NCI-H2029 treated with DMSO at 0.1 percent for 48 hours (cell line): ENCODE results near the gene CDKN2A.

Experiments
- DNase-seq: peaks from one replicate; lab custom pipeline; 2025; lab: John Stamatoyannopoulos, UW

The CDKN2A gene

DNA sequence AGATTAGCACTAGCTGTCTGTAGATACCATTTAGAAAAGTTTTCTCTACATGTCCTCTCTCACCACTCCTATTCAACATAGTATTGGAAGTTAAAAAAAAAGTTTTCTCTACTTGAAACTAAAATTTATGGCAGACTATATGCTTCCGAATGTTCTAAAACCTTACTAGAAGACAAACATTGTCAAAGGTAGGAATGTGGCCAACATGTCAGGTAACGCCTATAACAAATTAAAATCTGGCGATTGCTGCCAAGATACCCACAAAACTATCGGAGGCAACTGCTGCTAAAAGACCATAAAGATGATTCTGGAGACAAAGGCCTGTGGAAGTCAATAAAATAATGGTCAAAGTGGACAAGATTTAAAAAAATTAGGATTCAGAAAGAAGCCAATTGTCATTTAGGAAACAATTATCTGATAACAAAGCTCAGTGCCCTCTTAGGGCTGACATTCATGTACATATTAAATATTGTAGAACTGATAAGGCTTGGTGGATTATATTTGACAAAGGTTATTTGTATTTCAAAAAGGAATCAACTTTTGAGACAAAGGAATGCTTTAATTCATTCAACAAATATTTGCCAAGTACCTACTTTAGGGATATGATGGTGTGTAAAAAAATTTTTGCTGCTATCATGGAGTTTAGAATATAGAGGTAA, 52.7 kb downstream of the CDKN2A start:
- no peak for DNase-seq

DNA sequence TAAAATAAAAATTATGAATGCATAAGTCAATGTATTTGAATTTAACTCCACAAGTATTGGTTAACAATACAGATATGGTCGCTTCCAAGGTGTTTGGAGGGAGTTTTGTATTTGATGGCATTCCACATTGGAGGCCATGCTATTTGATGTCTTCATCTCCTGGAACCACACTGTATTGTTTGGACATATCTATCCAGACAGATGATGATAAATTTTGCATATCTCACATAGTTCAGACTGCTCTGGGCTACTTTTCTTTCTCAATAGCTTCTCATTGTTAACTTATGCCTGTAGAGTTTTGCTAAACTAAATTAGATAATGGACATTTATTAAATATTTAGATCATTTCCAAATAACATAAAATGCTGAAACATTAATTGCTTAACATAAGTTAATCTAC, 58.0 kb downstream of the CDKN2A start:
- no peak for DNase-seq

DNA sequence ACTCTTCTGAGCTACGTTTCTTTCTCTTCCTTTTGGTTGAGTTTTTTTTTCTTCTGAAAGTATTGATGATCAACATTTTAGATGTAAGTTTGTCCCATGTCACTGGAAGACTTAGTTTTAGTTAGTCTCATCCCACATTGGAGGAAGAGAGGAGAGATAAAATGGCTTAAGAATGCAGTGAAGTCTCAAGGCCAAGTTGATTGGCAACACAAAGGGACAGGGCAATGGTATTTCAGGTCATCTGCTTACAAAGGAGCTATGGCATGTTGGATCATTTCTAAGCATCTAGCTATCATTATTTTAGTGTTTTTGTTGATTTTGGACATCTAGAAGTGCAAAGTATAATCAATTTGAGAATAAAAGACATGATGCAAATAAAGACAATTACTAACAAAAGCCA, 58.6 kb downstream of the CDKN2A start:
- no peak for DNase-seq

DNA sequence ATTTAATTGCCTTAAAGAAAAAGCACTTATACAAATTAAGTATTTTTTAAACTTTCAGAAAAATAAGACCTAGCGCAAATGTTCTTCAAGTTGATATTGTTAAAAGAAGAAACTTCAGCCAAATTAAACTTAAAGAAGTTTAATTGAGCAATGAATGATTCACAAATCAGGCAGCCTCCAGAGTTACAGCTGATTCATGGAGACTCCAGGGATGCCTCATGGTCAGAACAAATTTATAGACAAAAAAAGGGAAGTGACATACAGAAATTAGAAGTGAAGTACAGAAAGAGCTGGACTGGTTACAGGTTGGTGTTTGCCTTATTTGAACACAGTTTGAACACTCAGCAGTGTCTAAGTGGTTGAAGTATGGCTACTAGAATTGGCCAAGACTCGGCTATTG, 60.3 kb downstream of the CDKN2A start:
- DNase-seq: no peak

DNA sequence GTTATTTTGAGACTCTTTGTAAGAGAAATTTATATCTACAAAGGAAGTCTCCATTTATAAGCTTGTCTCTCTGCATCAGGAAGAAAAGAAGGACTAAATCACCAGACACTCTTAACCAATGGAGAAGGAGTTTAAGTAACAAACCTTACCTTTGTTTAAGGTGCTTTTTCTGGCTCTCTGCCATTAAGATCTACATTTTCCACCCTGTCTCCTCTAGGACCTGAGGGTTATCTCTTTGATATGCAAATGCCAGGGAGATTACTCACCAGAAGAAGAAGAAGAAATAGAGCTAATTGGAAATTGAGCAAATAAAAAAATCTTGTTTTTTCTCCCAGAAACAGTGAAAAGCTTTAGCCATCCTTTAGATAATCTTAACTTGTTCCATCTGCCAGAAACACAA, 60.9 kb downstream of the CDKN2A start:
- no peak for DNase-seq

DNA sequence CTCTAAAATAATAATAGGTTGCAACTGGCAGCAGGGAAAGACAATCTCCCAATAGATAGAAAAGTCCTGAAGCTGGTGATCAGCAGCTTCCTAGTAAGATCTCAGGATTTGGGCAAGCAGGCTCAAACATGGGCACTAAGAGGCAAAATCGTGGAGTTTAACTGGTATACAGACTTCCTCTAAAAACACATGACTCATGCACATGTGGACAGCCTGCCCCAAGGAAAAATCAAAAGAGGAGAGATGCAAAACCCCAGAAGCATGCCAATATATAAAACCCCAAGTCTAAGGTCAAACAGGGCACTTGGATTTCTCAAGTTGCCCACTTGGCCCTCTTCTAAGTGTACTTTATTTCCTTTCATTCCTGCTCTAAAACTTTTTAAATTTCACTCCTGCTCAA, 62.8 kb downstream of the CDKN2A start:
- no peak for DNase-seq

DNA sequence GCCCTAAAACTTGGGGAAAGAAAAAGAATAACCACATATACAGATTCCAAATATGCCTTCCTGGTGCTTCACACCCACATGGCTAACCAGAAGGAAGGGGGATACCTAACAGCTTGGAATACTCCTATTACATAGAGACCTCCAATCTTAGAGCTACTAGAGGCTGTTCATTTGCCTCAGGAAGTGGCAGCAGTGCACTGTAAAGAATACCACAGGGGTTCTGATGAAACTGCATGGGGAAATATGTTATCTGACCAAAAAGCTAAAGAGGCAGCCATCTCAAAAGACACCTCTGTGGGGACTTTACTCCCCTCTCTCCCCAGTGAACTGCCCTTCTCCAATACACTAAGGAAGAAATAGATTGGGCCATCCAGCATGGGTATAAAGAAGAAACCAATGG, 66.4 kb downstream of the CDKN2A start:
- no peak for DNase-seq

DNA sequence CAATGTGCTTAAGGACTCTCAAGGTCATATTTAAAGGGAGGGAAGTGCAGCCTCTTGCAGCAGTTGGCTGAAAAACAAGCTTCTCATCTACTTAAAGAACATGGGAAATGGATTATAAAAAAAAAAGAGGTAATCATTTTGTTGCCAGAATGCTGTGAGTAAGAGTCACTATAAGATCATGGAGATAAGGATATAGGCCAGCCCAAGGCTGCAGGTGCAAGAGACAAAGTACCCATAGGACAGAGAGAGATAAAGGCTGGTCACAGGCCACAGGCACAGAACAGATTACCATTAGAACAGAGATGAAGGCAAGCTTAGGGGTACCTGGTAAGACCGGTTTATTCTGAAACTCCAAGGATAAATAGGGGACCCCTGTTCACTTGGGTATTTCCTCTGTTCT, 70.5 kb downstream of the CDKN2A start:
- no peak for DNase-seq

DNA sequence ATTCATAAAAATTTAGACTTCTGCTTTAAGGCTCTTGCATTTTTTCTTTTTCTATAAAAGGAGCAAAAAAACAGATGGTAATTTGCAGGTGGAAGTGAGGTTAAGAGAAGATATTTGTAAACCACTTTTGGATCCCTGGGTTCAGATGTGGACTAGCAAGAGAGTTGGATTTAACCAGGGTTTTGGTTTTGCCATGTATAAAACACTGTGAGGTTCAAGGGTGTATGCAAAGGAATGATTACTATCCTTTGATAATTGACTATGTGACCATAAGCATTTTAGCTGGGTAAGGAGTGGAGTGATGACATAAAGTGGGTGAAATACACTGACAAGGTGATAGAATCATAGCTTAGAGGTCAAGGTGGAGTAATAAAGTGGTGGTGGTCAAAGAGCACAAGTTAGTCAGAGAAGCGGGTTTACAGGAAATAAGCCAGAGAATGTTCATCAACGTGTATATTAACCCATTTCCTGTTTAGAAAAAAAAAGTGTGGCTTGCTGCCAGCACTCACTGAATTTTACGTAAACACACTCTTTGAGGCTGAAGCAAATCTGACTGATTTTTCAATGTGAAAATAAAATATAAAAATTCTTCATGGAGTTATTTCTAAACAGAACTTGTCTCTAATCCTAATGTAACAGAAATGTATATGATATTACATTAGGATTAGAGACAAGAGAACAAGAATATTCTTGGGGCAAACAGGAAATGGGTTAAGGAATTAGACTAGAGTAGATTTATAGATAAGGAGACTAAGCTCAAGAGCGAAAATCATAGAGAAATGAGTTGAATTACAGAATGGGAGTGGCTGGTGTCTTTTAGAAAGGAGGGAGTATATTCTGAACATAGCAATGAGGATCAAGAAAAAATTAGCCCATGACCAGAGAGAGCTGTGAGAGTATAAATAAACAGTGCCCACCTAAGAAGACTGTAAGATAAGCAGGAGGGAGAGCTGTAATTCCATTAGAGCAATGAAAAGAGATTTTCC, 74.5 kb downstream of the CDKN2A start:
- DNase-seq: peak; percentile 18
